ENCODE results near the gene RNF44.
A peak's percentile ranks its signal among the peaks of the same experiment; 100 is the strongest.

DNA sequence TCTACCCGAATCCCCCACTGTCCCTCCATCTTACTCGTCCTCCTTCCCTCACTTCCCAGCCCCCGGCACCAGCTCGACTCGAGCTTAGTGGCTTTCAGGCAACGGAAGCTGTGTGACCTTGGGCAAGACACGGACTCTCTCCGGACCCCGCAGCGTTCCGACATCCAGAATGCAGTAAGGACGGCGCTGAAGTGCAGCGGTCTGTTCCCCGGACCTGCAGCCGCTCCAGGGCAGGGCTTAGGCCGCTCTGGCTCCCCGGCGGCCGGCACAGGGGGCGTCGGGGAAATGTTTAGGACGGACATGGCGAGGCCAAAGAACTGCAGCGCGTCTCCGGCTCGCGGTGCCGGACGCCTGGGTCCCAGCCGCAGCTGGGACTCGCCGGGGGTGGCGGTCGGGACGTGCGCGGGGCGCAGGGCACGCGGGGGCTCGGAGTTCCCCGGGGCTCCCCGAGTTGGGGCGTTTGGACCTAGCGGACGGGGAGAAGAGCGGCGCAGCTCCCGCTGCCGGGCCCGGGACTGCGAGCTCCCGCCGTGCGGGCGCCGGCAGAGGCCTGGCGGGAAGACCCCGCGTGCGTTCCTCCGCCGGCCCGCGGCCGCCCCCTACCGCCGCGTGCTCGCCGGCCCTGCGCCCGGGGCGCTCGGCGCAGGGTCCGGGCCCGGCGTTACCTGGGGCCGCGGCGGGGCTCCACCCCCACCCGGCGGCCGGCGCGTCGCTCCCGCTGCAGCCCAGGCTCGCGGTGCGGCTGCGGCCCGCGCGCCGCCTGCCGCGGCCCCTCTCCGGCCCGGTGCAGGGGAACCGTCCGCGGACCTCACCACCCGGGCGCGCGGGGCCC is 5.6 kb upstream of the RNF44 start:
- TF ChIP-seq CEBPB (IDR thresholded peaks at IDR 0.05; ENCODE audit: low read depth, low read length) = no peak
- TF ChIP-seq, protein P1, sequence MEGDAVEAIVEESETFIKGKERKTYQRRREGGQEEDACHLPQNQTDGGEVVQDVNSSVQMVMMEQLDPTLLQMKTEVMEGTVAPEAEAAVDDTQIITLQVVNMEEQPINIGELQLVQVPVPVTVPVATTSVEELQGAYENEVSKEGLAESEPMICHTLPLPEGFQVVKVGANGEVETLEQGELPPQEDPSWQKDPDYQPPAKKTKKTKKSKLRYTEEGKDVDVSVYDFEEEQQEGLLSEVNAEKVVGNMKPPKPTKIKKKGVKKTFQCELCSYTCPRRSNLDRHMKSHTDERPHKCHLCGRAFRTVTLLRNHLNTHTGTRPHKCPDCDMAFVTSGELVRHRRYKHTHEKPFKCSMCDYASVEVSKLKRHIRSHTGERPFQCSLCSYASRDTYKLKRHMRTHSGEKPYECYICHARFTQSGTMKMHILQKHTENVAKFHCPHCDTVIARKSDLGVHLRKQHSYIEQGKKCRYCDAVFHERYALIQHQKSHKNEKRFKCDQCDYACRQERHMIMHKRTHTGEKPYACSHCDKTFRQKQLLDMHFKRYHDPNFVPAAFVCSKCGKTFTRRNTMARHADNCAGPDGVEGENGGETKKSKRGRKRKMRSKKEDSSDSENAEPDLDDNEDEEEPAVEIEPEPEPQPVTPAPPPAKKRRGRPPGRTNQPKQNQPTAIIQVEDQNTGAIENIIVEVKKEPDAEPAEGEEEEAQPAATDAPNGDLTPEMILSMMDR (conservative IDR thresholded peaks at IDR 0.05; ENCODE audit: low read depth, low read length) = peak; percentile 46
- no peak for TF ChIP-seq FOS (IDR thresholded peaks at IDR 0.05; ENCODE audit: low read depth, low read length)
- TF ChIP-seq, protein P2, sequence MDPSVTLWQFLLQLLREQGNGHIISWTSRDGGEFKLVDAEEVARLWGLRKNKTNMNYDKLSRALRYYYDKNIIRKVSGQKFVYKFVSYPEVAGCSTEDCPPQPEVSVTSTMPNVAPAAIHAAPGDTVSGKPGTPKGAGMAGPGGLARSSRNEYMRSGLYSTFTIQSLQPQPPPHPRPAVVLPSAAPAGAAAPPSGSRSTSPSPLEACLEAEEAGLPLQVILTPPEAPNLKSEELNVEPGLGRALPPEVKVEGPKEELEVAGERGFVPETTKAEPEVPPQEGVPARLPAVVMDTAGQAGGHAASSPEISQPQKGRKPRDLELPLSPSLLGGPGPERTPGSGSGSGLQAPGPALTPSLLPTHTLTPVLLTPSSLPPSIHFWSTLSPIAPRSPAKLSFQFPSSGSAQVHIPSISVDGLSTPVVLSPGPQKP (IDR thresholded peaks at IDR 0.05; ENCODE audit: borderline replicate concordance, low read depth, low read length) = no peak
- TF ChIP-seq POLR2A (IDR thresholded peaks at IDR 0.05; ENCODE audit: low read depth, low read length) = no peak
- TF ChIP-seq RFX5 (IDR thresholded peaks at IDR 0.05; ENCODE audit: low read depth, low read length) = no peak

Data from IMR-90 (cell line).